Activated naive CD8-positive, alpha-beta T cell treated with anti-CD3 and anti-CD28 coated beads, Interleukin-2, amount 50 U/mL, for 24 hours (primary cell): ENCODE measurements around the gene TAS2R20.
A peak's percentile ranks its signal among the peaks of the same experiment; 100 is the strongest.

Experiments
- ATAC-seq: fragments of 150-1000 bp; cut with Tn5 transposase; one replicate; pipeline ENCODE4 v1.10.0; 2021
- DNase-seq: peaks from one replicate; pipeline ENCODE4 v3.0.0; 2021
- H3K27ac Mint-ChIP-seq: one replicate; pipeline ENCODE4 v1.8.0; 2021; ENCODE audit warnings: mild to moderate bottlenecking, mixed read lengths
- H3K27me3 Mint-ChIP-seq: one replicate; pipeline ENCODE4 v1.8.0; 2021; ENCODE audit warnings: mixed read lengths
- H3K36me3 Mint-ChIP-seq: one replicate; pipeline ENCODE4 v1.8.0; 2021; ENCODE audit warnings: low read depth, mixed read lengths
- H3K4me1 Mint-ChIP-seq: one replicate; pipeline ENCODE4 v1.8.0; 2021; ENCODE audit warnings: mixed read lengths
- H3K4me3 Mint-ChIP-seq: one replicate; pipeline ENCODE4 v1.8.0; 2021; ENCODE audit warnings: mild to moderate bottlenecking, moderate library complexity, mixed read lengths
- H3K9me3 Mint-ChIP-seq: one replicate; pipeline ENCODE4 v1.8.0; 2021; ENCODE audit warnings: mixed read lengths

The TAS2R20 gene

DNA sequence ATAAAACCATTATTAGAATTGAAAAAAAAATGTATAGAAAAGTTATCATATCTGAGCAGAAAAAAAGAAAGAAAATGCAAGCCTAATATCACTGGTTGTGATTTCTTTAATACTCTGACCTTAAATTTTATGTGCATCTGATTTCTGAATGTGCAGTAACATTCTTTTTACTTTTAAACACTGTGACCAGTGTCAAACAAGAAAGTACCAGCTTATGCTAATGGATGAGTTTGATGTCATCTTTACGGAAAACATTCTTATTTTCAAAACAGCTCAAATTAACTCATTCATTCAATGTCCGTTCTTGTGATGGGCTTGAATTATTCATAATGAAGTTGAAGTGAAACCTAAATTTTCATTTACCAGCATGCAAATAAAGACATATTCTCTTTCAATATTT, 11.3 kb downstream of the TAS2R20 start, which contains the start of gene TAS2R50:
TAS2R50 (minus strand) TSS at position 101 of the 400 bp plus-strand sequence; CDS start at position 49, 52 bp downstream.
- no peak for ATAC-seq

DNA sequence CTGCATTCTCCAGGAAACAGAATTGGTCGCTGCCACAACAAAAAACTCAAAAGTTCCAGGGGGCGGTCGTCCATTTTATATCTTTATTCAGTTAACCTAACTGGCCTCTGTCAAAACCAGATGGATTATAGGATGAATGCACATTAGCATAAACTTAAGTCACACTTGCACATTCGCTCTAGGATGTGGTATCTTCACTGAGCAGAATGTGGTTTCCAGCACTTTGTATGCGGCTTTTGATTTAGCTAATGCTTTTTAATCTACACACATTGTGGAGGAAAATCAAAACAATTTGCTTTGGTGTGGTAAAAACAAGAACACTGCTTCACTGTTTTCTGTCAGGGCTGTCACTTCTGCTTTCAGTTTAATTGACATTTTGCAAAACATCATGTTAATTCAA, 15.9 kb downstream of the TAS2R20 start:
- Mint-ChIP-seq H3K27me3 (no peaks in the 10 kb centered on the region), H3K36me3 (peaks cover 2% of the 10 kb centered on the region), H3K4me1 (peaks cover 32% of the 10 kb centered on the region), H3K9me3 (no peaks in the 10 kb centered on the region), H3K27ac (no peak overlapping the region), H3K4me3 (no peak overlapping the region)
- ATAC-seq: peak; percentile 92
- no peak for DNase-seq

More for the DNA sequence above, 11.3 kb downstream of the TAS2R20 start, which contains the start of gene TAS2R50:
- Mint-ChIP-seq H3K4me1 (peaks cover 36% of the 10 kb centered on the region), H3K36me3 (peaks cover 19% of the 10 kb centered on the region), H3K27ac (no peak within 1 kb of the TSS), H3K9me3 (peaks cover 16% of the 10 kb centered on the region), H3K27me3 (no peaks in the 10 kb centered on the region), H3K4me3 (no peak within 1 kb of the TSS)
- no peak for DNase-seq

DNA sequence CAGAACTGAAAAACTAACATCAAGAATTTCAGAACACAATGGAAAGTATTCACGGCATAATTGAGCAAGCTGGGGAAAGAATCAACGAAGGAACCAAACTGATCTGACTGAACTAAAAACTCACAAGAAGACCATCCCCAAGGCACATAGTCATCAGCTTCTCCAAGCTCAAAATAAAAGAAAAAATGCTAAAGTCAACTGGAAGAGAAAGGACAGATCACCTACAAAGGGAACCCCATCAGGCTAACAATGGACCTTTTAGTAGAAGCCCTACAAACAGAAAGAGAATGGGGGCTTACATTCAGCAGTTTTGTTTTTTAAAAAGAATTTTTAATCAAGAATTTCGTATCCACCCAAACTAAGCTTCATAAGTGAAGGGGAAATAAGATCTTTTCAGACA, 23.1 kb downstream of the TAS2R20 start:
- Mint-ChIP-seq H3K4me1 (no peaks in the 10 kb centered on the region), H3K36me3 (peaks cover 2% of the 10 kb centered on the region), H3K4me3 (no peak overlapping the region), H3K9me3 (no peaks in the 10 kb centered on the region), H3K27ac (no peak overlapping the region), H3K27me3 (no peaks in the 10 kb centered on the region)
- DNase-seq: no peak
- no peak for ATAC-seq

DNA sequence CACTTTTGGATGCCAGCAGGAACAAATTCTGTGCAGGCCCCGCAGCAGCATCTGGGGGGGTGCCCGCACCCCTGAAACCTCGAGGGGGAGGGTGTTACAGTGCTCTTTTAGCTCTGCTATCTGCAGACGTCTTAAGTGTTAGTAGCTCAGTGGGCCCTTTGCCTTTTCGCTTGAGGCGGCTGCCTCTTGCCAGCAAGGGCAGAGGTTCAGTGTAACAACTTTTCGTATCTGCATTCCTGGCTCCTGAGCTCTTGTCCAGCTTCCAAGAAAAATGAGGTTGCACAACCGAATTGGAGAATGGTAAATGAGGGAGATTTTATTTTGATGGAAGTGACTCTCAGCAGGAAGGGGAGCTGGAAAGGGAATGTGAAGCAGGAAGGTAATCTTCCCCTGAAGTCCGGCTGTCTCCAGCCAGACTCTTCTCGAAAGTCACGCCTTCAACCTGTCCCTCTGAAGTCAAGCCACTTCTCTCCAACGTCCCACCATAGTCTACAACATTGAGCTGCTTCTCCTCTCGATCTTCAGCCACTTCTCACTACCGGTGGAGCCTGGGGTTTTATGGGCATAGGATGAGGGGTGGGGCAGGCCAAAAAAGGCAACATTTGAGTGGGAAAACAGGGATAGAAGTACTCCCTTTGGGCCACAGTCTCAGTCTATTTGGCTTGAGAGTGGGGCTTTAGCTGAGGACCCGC, 29.2 kb downstream of the TAS2R20 start:
- no peaks in the 10 kb centered on the region for H3K27me3 Mint-ChIP-seq
- DNase-seq: no peak
- ATAC-seq: no peak

DNA sequence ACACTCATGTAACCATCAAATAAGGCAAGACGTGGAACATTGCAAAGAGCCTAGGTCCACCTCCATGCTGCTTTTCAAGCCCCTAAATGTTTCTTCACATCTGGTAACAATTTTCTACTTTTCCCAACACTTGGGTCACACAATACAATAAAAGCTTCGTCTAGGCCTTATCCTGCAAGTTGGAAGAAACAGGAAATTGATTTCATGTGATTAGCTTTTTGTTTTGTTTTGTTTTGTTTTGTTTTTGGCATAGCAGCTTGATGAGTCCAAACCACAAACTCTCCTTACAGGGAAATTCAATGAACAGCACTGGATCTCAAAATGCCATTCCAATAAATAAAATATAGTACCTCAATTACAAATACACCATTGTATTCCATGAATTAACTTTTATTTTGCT, 30.7 kb downstream of the TAS2R20 start:
- DNase-seq: no peak
- Mint-ChIP-seq H3K27me3 (no peaks in the 10 kb centered on the region), H3K4me1 (peaks cover 10% of the 10 kb centered on the region), H3K27ac (no peak overlapping the region), H3K9me3 (no peaks in the 10 kb centered on the region), H3K36me3 (peaks cover 25% of the 10 kb centered on the region), H3K4me3 (no peak overlapping the region)
- ATAC-seq: no peak

More for the DNA sequence above, 29.2 kb downstream of the TAS2R20 start:
- H3K9me3 Mint-ChIP-seq: no peaks in the 10 kb centered on the region
- peaks cover 23% of the 10 kb centered on the region for H3K36me3 Mint-ChIP-seq
- no peak overlapping the region for H3K27ac Mint-ChIP-seq
- peaks cover 10% of the 10 kb centered on the region for H3K4me1 Mint-ChIP-seq
- H3K4me3 Mint-ChIP-seq: no peak overlapping the region

DNA sequence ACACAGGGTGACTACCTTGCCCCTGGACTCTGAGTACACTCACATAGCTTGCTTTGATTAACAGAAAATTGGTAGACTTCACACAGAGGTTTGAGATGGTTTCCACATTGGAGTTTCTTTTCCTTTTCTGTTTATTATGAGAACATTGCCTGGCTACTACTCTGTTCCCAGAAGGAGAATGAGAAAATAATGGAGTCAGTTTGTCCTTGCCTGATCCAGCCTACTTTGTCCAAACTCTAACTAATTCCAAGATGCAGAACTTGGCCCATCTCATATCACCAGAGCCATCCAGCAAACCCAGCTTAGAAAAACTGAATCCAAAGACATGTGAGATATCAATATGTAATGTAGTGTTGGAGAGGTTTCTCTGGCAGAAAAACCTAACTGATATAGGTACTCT, 31.8 kb downstream of the TAS2R20 start:
- peaks cover 25% of the 10 kb centered on the region for H3K36me3 Mint-ChIP-seq
- no peak for ATAC-seq
- H3K4me3 Mint-ChIP-seq: no peak overlapping the region
- no peak for DNase-seq
- no peaks in the 10 kb centered on the region for H3K27me3 Mint-ChIP-seq
- no peaks in the 10 kb centered on the region for H3K9me3 Mint-ChIP-seq
- H3K4me1 Mint-ChIP-seq: peaks cover 13% of the 10 kb centered on the region
- H3K27ac Mint-ChIP-seq: no peak overlapping the region

DNA sequence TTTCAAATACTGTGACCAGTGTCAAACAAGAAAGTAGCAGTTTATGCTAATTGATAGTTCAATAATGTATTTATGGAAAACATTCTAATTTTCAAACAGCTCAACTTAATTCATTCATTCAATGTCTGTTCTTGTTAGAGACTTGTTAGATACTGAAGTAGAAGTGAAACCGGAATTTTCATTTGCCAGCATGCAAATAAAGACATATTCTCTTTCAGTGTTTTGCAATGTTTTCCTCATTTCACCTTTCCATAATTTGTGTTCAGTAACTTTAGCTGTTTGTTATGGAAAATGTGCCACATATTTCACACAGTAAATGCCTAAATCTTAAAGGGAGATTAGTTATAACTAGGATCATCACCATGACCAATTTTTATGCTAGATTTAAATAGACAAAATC, 32.6 kb downstream of the TAS2R20 start:
- peaks cover 23% of the 10 kb centered on the region for H3K36me3 Mint-ChIP-seq
- no peak overlapping the region for H3K27ac Mint-ChIP-seq
- no peaks in the 10 kb centered on the region for H3K9me3 Mint-ChIP-seq
- ATAC-seq: no peak
- no peaks in the 10 kb centered on the region for H3K27me3 Mint-ChIP-seq
- H3K4me3 Mint-ChIP-seq: no peak overlapping the region
- no peak for DNase-seq
- peaks cover 21% of the 10 kb centered on the region for H3K4me1 Mint-ChIP-seq

DNA sequence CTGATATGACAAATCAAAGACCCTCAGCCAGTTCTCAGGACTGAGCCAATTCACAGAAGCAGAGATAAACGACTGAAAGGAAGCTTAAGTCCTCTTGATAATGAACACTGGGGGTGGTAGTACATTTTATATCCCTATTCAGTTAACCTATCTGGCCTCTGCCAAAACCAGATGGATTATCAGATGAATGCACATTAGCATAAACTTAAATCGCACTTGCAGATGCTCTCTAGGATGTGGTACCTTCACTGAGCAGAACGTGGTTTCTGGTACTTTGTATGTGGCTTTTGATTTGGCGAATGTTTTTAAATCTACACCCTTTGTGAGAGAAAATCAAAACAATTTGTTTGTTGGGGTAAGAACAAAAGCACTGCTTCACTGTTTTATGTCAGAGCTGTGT, 37.9 kb downstream of the TAS2R20 start:
- Mint-ChIP-seq H3K4me3 (no peak overlapping the region), H3K27me3 (no peaks in the 10 kb centered on the region), H3K36me3 (peaks cover 21% of the 10 kb centered on the region), H3K27ac (no peak overlapping the region), H3K9me3 (peaks cover 14% of the 10 kb centered on the region), H3K4me1 (peaks cover 31% of the 10 kb centered on the region)
- ATAC-seq: no peak
- no peak for DNase-seq

DNA sequence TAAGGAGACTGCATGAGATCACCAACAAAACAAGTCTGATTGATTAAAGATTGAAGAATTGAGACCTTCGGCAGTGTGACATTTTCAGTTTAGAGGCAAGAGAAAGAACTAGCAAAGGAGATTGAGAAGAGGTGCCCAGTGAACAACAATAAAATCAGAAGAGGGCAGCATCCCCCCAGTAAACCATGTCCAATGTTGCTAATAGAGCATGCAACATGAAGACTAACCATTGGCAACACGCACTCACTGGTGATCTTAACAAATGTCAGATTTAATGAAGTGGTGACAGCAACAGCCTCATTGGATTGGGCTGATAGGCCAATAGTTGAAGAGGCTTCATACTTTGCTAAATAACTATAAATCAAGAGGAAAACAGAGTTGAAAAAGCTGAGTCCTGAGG, 38.3 kb downstream of the TAS2R20 start:
- Mint-ChIP-seq H3K9me3 (peaks cover 17% of the 10 kb centered on the region), H3K27me3 (no peaks in the 10 kb centered on the region), H3K4me1 (peaks cover 29% of the 10 kb centered on the region), H3K4me3 (no peak overlapping the region), H3K36me3 (peaks cover 24% of the 10 kb centered on the region), H3K27ac (no peak overlapping the region)
- ATAC-seq: no peak
- DNase-seq: no peak

DNA sequence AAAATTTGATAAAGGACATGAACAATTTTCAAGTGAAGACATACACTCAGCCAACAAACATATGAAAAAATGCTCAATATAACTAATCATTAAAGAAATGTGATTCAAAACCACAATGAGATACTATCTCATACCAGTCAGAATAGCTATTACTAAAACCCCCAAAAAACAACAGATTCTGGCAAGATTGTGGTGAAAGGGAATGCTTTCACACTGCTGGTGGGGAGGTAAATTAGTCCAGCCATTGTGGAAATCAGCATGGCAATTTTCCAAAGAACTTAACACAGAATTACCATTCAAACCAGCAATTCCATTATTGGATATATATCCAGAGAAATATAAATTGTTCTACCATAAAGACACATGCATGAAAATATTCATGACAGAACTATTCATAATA, 40.4 kb downstream of the TAS2R20 start:
- DNase-seq (no peak), ATAC-seq (no peak)
- Mint-ChIP-seq H3K27me3 (no peaks in the 10 kb centered on the region), H3K36me3 (peaks cover 27% of the 10 kb centered on the region), H3K4me1 (peaks cover 34% of the 10 kb centered on the region), H3K9me3 (peaks cover 23% of the 10 kb centered on the region), H3K27ac (no peak overlapping the region), H3K4me3 (no peak overlapping the region)

DNA sequence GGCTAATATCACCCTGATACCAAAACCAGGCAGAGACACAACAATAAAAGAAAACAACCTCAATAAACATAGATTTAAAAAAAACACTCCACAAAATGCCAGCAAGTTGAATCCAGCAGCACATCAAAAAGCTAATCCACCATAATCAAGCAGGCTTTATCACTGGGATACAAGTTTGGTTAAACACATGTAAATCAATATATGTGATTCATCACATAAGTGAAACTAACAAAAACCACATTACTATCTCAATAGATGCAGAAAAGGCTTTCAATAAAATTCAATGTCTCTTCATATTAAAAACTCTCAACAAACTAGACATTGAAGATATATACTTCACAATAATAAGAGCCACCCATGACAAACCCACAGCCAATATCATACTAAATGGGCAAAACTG, 42.0 kb downstream of the TAS2R20 start:
- H3K4me1 Mint-ChIP-seq: peaks cover 28% of the 10 kb centered on the region
- peaks cover 34% of the 10 kb centered on the region for H3K36me3 Mint-ChIP-seq
- H3K4me3 Mint-ChIP-seq: no peak overlapping the region
- DNase-seq (no peak), ATAC-seq (no peak)
- H3K9me3 Mint-ChIP-seq: peaks cover 23% of the 10 kb centered on the region
- no peaks in the 10 kb centered on the region for H3K27me3 Mint-ChIP-seq
- H3K27ac Mint-ChIP-seq: no peak overlapping the region

DNA sequence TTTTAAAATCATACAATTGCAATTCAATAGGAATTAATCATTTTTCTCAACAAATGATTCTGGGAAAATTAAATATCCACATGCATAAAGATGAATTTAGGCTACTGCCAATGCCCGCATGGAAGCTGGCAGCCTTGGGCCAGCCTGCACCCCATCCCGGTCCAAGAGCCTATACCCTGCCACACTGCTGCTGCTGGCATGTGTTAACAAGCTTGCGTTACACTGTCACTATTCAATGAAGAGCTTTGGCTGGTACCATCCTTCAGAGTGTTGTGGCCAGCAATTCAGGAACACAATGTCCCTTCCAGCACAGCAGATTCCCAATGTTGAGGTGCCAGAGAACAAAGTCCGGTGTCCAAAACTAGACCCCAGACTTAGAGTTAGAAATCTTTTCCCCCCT, 45.5 kb downstream of the TAS2R20 start:
- Mint-ChIP-seq H3K27me3 (no peaks in the 10 kb centered on the region), H3K4me3 (no peak overlapping the region), H3K9me3 (peaks cover 33% of the 10 kb centered on the region), H3K36me3 (peaks cover 48% of the 10 kb centered on the region), H3K27ac (no peak overlapping the region), H3K4me1 (peaks cover 14% of the 10 kb centered on the region)
- DNase-seq (no peak), ATAC-seq (no peak)
